Coronary artery (tissue), 2 donors: Measurements from ENCODE around the gene ANKRD60.

Experiments used
- DNase-seq: peaks from one replicate; pipeline ENCODE4 v3.0.0-alpha.2; 2017; ENCODE audit warnings: low spot score
- H3K27ac ChIP-seq, 2 donors: fragments of 200-600 bp; sonication (generic); one replicate each; pipeline ENCODE4 v1.5.1; 2016 to 2019
- H3K4me3 ChIP-seq: fragments of 200-600 bp; sonication (generic); 2 replicates; pipeline ENCODE4 v1.5.1; 2016; ENCODE audit warnings: mild to moderate bottlenecking, moderate library complexity
- CTCF ChIP-seq: fragments of 200-600 bp; sonication (generic); IDR thresholded peaks from one replicate; pipeline ENCODE4 v1.5.1; 2019; ENCODE audit warnings: antibody characterized with exemption

Gene ANKRD60

GRCh38 chr20:58254890-58255289 is 26.4 kb upstream of the ANKRD60 start:
- Histone ChIP-seq H3K4me3 (no peak overlapping the region), H3K27ac (no peak overlapping the region)
- DNase-seq = no peak
- no peak for TF ChIP-seq CTCF

- DNase-seq = no peak
- H3K4me3 ChIP-seq = no peak overlapping the region
- TF ChIP-seq CTCF = no peak
- no peak overlapping the region for H3K27ac ChIP-seq
These were observed 23.6 kb upstream of the ANKRD60 start for GRCh38 chr20:58251979-58252591.

- Histone ChIP-seq H3K27ac (no peak overlapping the region), H3K4me3 (no peak overlapping the region)
- DNase-seq = no peak
- no peak for TF ChIP-seq CTCF
These were observed 23.0 kb upstream of the ANKRD60 start for GRCh38 chr20:58251348-58251978.

GRCh38 chr20:58246346-58246745 is 17.9 kb upstream of the ANKRD60 start:
- no peak for DNase-seq
- TF ChIP-seq CTCF = no peak
- H3K27ac ChIP-seq = no peak overlapping the region
- no peak overlapping the region for H3K4me3 ChIP-seq

GRCh38 chr20:58245931-58246330 is 17.5 kb upstream of the ANKRD60 start:
- no peak for DNase-seq
- no peak for TF ChIP-seq CTCF
- no peak overlapping the region for H3K27ac ChIP-seq
- no peak overlapping the region for H3K4me3 ChIP-seq

GRCh38 chr20:58245181-58245891 is 16.9 kb upstream of the ANKRD60 start:
- no peak for TF ChIP-seq CTCF
- H3K27ac ChIP-seq = no peak overlapping the region
- H3K4me3 ChIP-seq = no peak overlapping the region
- DNase-seq = no peak
